OCI-LY1 (cell line): ENCODE measurements around the gene CBFA2T3.

Experiments
- CTCF ChIP-seq: fragments of 200-600 bp; sonication (generic), shearing (Covaris generic); IDR thresholded peaks from 2 replicates; pipeline ENCODE4 v1.5.1; 2017; ENCODE audit warnings: mild to moderate bottlenecking, antibody characterized with exemption, low read length, moderate library complexity, mixed read lengths
- EZH2 ChIP-seq: fragments of 200-600 bp; sonication (generic), shearing (Covaris generic); IDR thresholded peaks from 2 replicates; pipeline ENCODE4 v1.8.0; 2017; ENCODE audit warnings: borderline replicate concordance, mixed run types, mild to moderate bottlenecking, antibody characterized with exemption, low read length, moderate library complexity, mixed read lengths

DNA sequence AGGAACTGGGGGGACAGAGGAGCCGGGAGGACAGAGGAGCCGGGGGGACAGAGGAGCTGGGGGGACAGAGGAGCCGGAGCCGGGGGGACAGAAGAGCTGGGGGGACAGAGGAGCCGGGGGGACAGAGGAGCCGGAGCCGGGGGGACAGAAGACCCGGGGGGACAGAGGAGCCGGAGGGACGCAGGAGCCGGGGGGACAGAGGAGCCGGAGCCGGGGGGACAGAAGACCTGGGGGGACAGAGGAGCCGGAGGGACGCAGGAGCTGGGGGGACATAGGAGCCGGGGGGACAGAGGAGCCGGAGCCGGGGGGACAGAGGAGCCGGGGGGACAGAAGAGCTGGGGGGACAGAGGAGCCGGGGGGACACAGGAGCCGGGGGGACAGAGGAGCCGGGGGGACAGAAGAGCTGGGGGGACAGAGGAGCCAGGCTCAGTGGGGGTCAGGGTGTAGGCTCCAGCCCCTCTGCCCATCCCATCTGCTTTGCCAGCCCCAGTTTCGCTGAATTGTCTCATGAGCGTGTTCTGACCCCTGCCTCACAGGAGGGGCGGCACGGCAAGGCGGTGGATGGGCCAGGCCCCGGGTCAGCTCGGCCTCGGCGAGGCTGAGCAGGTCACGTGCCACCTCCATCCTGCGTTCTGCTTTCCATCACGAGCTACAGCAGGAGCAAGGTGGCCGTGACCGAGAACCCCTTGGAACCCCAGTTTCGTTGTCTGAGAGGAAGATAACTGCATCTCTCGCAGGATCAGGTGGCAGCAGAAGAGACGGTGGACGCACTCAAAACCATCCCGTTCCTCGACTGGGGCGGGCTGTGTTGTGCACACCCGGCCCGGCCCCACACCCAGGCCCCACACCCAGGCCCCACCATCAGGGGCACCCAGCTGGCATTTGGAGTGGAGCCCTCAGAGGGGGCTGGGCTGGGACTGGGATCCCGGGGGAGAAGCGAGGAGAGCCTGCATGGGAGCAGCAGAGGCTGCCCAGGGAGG, 26.1 kb upstream of the CBFA2T3 start:
- TF ChIP-seq CTCF = no peak
- no peak for TF ChIP-seq EZH2
